ENCODE measurements around the gene LDB2.

The LDB2 gene

GRCh38 chr4:16862697-16863096 lies 35.7 kb downstream of the LDB2 start:
- TF ChIP-seq CTCF (IDR thresholded peaks at IDR 0.05; ENCODE audit: extremely low read depth, insufficient read depth, missing control alignments), result no peak
- no peak for DNase-seq (ENCODE audit: low spot score)
- in situ Hi-C loops (cut with MboI; ENCODE audit: low pct_unique_long_range_greater_than_20kb, low sequenced_read_pairs, unreplicated experiment), result no loop called here

- in situ Hi-C loops (cut with MboI; ENCODE audit: low pct_unique_long_range_greater_than_20kb, low sequenced_read_pairs, unreplicated experiment), result no loop called here
Observed at GRCh38 chr4:16860516-16860915, 37.9 kb downstream of the LDB2 start.

GRCh38 chr4:16859031-16859430 lies 39.4 kb downstream of the LDB2 start:
- in situ Hi-C loops (cut with MboI; ENCODE audit: low pct_unique_long_range_greater_than_20kb, low sequenced_read_pairs, unreplicated experiment), result no loop called here
- no peak for TF ChIP-seq CTCF (IDR thresholded peaks at IDR 0.05; ENCODE audit: extremely low read depth, insufficient read depth, missing control alignments)
- no peak for DNase-seq (ENCODE audit: low spot score)

More at GRCh38 chr4:16860516-16860915, 37.9 kb downstream of the LDB2 start:
- DNase-seq (ENCODE audit: low spot score), result no peak
- no peak for TF ChIP-seq CTCF (IDR thresholded peaks at IDR 0.05; ENCODE audit: extremely low read depth, insufficient read depth, missing control alignments)

- no peak for DNase-seq (ENCODE audit: low spot score)
- TF ChIP-seq CTCF (IDR thresholded peaks at IDR 0.05; ENCODE audit: extremely low read depth, insufficient read depth, missing control alignments), result no peak
- in situ Hi-C loops (cut with MboI; ENCODE audit: low pct_unique_long_range_greater_than_20kb, low sequenced_read_pairs, unreplicated experiment), result no loop called here
Observed at GRCh38 chr4:16858275-16858752, 40.1 kb downstream of the LDB2 start.

GRCh38 chr4:16857425-16857824 lies 41.0 kb downstream of the LDB2 start:
- TF ChIP-seq CTCF (IDR thresholded peaks at IDR 0.05; ENCODE audit: extremely low read depth, insufficient read depth, missing control alignments), result no peak
- DNase-seq (ENCODE audit: low spot score), result no peak
- in situ Hi-C loops (cut with MboI; ENCODE audit: low pct_unique_long_range_greater_than_20kb, low sequenced_read_pairs, unreplicated experiment), result no loop called here

GRCh38 chr4:16853640-16854039 lies 44.8 kb downstream of the LDB2 start:
- in situ Hi-C loops (cut with MboI; ENCODE audit: low pct_unique_long_range_greater_than_20kb, low sequenced_read_pairs, unreplicated experiment), result no loop called here

More at GRCh38 chr4:16853640-16854039, 44.8 kb downstream of the LDB2 start:
- no peak for DNase-seq (ENCODE audit: low spot score)
- no peak for TF ChIP-seq CTCF (IDR thresholded peaks at IDR 0.05; ENCODE audit: extremely low read depth, insufficient read depth, missing control alignments)

Measured in GM13977 (cell line).